ENCODE measurements around the gene TTC34. TPM values are rescaled to one million over a fixed set of nuclear protein-coding genes. Genes with fewer than 3 reads are reported as not detected.

The TTC34 gene
- total RNA-seq, 1 donor, result 0.27 TPM

DNA sequence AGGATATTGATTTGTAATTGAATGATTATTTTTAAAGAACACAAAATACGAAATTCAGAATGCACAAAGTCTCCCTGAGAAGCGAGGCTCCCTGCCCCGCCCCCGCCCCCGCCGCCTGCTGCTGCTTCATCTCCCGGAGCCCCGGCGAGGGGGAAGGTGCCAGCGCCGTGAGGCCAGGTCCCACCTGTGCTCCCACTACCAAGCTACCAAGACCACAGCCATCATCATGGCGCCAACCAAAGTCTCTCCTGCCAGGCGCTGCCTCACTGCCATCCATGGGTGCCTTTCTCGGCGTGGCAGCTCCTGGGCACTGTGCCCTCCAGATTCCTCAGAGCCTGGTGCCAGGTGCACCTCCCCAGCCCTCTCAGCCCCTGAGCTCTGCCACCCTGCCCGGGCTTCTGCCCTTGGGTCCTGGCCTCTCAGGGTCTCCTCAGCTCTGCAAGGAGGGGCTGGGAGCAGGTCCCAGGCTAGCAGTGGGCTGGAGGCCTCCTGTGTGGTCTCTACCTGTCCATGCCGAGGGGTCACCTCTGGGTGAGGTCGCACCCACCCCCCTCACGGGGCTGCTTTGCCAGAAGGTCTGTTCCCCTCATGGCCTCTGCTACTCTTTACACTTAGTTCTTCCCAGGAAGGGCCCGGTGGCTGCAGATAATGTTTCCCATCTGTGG is 29.4 kb upstream of the TTC34 start:
- no peak for DNase-seq (ENCODE audit: low read depth in 2 of 3, low spot score in 2 of 3)

DNA sequence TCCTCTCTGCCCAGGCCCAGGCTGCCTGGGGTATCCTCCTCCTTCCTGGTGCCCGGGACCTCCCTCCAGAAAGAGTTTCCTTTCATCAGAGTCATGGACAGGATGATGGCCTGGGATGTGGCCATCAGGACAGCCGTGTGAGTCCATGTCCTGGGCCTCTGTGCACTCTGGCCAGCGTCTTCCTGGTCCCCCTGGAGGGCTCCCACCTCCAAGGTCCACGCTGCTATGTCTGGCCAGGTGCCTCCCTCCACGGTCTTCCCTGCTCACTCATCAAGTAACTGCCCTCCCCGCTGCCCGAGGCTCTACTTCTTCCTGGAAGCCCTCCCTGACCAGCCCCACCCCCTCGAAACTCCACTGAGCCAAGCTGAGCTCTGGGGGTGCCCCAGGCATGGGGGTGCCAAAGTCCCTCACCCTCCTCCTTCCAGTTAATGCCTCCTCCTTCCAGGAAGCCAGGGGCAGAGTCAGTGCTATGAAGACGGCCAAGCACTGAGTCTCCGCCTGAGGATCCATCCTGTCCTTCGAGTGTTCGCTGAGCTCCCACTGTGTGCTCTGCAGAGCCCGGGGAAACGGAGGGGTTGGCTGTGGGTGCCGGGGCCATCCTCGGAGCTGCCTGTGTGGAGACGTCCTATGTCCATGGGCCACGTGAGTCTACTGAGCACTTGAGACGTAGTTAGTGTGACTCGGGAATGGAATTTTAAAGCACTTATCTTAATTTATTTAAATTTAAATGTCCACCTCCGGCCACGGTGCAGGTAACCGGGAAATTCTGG is 28.5 kb upstream of the TTC34 start:
- DNase-seq (ENCODE audit: low read depth in 2 of 3, low spot score in 2 of 3), result no peak

DNA sequence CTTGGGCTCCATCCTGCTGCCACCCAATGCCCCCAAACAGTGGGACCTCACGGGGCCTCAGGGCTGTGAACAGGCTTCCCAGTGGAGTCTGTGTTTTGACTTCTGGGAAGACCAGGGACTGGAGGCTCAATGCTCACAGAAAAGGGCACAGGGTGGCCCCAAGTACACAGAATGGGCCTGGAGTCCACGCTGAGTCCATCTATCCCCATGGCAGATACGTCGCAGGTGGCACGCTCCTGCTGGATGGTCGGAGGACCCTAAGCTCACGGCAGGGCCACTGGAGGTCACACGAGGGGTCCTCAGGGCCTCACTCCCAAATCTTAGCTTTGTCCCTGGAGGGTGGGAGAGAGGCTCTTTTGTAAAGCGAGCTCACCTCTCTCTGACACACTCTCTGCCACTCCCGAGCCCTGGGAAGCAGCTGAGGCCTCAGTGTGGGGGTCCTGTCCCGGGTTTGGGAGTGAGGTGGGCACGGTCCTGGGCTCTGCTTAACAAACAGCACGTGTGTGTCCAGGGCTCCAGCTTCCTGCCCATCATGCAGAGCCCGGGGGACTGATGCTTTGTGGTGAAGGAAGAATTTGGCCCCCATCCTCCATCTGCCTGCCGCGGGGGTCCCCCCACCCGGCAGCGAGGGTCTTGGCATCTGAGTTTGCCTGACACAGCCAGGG is 27.2 kb upstream of the TTC34 start:
- no peak for DNase-seq (ENCODE audit: low read depth in 2 of 3, low spot score in 2 of 3)

DNA sequence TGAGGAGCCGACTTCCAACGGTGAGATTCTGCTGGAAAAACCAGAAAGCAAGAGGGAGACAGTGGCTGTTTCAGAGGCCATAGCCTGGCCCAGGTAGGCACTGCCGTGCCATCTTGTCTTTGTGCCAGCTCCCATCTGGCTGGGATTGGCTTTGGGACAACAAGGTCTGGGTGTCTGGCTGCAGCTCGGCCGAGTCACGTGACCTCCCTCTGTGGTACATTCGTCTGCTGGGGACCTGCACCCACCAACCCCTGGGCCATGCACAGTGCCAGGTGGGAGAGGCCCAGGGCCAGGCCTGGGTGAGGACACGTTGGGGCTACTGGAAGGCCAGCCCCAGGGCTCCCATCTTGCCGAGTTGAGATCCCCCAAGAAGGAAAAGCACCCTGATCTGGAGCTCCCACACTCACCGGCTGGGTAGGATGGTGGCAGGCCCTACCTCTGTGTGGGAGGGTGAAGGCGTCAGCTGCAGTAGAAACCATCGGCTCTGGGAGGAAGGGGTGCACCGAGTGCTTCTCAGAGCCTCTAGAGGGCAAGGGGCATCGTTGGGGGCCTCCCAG is 25.3 kb upstream of the TTC34 start:
- DNase-seq (ENCODE audit: low read depth in 2 of 3, low spot score in 2 of 3), result no peak

DNA sequence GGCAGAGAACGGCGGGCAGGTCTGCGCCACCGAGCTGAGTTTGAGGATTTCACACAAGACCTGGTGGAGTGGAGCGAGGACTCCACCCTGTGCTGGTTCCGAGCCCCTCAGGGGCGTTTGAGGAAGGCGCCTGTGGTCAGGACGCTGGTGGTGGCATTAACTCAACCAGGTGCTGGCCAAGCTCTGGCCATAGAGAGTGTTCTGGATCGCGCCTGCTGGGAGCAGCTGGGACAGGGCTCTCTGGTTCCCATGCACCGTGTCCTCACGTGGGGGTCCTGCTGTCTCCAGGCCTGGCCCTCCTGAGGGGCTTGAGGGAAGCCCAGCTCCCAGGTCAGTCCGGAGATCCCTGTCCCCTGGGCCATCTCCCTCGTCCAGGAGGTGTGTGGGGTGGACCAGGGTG is 24.8 kb upstream of the TTC34 start:
- DNase-seq (ENCODE audit: low read depth in 2 of 3, low spot score in 2 of 3), result no peak

DNA sequence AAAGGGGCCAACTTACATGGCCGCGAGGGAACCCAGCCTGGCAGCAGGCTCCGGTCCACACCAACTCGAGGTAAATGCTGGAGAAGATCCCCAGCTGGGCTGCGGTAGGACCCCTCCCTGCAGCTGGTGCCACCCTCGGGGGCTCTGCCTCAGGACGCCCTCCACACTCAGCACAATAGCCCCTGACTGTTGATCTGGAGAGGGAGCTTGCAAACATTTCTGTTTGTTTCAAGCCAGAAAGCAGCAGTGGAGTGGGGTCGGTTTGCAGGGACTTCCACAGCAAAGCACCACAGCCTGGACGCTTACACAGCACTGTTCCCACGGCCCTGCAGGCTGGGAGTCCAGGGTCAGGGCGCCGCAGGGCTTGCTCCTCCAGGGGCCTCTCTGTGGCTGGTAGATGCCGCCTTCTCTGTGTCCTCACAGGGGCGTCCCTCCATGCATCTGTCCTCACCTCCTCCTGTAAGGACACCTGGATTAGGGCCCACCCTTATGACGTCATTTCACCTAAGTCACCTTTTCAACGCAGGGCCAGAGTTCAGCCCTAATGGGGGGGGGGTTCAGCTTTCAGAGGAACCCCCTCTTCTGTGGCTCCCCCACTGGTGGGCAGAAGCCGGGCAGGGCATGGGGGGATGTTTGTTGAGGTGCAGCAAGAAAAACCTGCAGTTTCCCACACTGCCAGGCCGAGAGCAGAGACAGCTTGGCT is 24.1 kb upstream of the TTC34 start:
- no peak for DNase-seq (ENCODE audit: low read depth in 2 of 3, low spot score in 2 of 3)

DNA sequence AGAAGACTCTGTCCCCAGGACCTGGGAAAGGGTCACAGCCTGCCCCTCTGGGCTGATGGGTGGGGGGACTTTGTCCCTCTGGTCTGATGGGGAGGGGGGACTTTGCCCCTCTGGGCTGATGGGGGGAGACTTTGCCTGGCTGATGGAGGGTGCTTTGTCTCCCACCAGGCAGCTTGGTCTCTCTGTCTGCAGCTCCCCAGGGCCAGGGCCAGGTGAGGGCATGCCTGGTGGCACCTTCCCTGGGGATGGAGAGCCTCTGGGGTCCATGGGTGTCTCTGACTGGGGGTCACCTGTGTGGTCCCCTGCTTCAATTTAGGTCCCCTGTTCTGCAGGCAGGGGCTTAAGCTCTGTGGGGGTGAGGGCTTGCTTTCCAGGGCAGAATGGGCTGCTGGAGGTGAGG is 23.5 kb upstream of the TTC34 start:
- DNase-seq (ENCODE audit: low read depth in 2 of 3, low spot score in 2 of 3), result no peak

DNA sequence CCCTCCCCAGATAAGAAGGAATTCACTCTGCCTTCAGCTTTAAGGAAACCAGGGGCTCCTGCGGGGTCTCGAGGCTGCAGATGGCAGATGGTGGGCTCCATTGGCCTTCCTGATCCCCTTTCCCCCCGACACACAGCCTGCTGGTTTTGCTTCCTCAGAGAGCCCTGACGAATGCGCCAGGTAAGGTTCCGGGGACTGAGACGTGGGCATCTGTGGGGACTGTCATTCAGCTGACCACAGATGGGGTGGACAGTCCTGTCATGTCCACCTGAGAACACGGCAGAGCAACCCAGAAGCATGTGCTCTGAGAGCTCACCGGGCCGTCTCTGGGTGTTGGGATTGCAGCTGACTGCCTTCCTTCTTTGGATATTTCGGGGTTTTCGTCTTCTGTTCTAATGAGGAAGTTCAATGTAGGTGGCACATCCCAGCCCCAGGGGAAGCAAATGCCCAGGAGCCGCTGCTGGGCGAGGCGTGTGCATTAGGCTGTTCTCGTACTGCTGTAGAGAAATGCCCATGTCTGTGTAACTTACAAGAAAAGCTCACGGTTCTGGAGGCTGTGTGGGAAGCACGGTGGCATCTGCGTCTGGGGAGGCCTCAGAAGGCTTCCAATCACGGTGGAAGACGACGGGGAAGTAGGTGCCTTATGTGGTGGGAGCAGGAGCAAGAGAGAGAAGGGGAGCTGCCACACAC is 22.6 kb upstream of the TTC34 start:
- peak in 1 of 3 donors; percentile 55 for DNase-seq (ENCODE audit: low read depth in 2 of 3, low spot score in 2 of 3)

DNA sequence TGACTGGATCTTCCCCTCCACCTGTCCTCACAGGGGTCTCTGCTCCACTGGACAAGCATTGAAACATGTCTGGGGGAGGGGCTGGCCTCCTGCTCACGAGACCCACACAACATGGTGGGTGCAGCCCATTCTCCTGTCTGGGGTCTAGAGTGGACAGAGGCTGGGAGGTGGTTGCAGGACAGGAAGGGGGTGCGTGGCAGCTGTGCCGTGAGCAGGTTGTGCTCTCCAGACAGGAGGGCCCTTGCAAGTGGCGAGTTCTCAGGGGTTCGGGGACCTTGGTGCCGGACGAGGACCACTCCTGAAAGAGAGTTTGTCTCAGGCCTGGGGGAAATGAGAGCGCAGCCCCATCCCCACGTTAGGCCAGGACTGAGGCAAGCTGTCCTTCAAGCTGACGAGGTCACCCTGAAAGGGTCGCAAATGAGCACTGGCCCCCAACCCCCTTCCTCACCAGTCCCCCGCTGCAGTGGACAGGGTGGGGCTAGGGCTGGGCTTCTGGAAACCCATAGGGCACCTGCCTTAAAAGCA is 21.2 kb upstream of the TTC34 start:
- no peak for DNase-seq (ENCODE audit: low read depth in 2 of 3, low spot score in 2 of 3)

DNA sequence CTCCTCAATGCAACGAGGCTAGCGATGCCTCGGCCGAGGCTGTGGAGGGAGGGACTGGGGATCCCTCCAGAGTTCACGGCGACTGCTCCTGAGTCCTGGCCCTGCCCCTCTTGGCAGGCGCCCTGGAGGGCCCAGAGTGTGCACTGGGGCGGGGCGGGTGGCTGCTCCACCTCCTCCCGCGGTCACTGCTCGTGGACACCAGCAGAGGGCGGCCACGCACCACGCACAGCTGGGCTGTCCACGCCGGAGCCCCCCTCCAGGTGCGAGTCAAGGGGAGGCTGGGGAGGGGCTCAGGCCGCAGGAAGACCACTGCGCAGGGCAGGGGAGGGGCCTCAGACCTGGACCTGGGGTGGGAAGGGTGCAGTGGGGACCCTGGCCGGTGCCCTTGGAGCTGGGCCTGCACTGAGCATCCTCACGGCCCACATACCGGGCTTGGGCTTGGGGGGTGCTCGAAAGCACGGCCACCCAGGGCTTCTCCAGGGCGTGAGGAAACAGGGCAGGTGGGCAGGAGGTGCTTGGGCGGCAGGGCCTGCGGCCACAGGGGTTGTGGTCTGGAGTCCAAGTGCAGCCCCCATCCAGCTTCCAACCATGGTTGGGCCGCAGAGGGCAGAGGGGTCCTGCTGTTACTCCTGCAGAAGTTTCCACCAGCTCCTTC is 20.6 kb upstream of the TTC34 start:
- DNase-seq (ENCODE audit: low read depth in 2 of 3, low spot score in 2 of 3), result peak in 2 of 3 donors; percentile 51 to 59

DNA sequence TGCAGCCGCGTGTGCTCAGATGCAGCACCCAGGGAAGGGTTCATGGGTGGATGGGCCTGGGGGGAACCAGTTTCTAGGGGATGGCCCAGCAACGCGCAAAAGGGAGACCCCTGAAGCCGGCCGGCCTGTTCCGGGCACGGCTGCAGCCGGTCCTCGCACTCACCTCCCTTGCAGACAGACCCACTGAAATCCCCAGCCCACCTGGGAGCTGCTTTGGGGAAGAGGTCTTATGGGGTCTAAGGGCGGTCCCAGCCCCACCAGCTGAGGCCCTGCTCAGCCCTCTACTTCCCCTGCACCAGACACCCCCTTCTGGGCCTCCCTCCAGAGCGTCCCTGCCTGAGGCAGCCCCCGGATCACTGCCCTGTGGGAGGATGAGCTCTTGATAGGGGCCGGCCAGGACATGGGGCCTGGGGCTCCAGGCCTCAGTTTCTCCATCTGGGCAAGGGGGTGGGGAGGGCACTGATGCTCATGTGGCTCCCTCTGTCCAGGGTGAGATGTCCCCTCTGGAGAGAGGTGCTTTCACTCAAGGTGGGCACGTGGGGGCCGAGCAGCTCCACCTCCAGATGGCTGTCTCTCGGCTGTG is 20.0 kb upstream of the TTC34 start:
- DNase-seq (ENCODE audit: low read depth in 2 of 3, low spot score in 2 of 3), result no peak

DNA sequence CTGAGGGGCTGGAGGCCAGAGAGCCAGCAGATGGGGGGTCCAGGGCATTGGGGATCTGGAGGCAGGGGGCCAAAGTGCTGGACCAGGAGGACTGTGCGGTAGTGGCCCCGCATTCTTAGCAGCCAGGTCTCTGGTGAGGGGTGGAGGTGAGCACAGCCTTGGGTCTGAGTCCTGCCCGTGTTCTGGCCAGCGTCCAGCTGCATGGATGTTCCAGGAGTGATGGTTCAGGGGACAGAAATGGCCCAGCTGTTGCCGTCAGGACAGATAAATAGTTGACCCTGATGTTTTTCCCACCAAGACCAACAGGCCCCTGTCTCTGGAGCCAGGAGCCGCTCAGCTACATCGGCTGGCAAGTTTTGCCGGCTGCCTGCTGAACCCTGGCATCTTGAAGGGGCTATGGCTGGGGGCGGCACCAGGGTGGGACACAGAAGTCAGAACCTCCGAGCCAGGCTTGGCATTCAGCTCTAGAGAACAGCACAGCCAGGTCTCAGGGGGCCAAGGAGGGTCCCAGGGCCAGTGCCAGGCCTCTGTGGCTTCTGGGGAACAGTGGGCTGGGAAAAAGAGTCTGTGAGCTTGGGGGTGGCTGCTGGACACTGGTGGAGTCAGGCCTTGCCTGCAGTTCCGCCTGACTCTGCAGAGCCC is 19.4 kb upstream of the TTC34 start:
- no peak for DNase-seq (ENCODE audit: low read depth in 2 of 3, low spot score in 2 of 3)

DNA sequence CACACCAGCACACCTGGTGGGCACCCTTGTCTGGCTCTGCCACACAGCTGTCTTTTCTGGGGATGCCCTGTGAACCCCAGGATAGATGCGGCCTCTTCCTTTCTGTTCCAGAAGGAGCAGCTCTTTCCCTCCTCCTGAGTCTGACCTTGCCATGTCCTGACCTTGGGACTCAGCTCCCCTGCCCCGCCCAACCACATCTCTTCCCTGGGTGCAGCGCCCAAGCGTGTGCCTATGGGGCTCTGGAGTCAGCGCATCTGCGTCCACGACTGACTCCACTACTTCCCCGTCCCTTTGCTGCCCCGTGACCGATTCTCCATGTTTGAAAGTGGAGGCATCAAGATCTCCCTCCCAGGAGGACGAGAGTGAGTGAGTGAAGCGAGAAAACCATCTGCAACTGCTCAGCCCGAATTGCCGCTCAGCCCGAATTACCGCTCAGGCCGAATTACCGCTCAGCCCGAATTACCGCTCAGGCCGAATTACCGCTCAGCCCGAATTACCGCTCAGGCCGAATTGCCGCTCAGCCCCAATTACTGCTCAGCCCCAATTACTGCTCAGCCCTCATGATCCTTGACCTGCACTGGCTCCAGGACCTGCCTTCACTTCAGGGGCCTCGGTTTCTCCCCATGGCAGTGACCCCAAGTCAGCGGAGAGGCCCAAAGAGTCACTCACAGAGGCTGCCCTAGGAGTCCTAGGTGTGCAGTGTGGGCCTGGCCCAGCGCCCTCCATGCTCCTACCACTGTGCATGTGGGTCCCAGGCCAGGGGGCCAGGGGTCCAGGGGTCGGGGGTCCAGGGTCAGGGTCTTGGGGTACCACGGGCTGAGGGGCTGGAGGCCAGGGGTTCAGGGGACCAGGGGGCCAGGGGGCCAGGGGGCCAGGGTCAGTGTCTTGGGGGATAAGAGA is 18.6 kb upstream of the TTC34 start:
- DNase-seq (ENCODE audit: low read depth in 2 of 3, low spot score in 2 of 3), result no peak

DNA sequence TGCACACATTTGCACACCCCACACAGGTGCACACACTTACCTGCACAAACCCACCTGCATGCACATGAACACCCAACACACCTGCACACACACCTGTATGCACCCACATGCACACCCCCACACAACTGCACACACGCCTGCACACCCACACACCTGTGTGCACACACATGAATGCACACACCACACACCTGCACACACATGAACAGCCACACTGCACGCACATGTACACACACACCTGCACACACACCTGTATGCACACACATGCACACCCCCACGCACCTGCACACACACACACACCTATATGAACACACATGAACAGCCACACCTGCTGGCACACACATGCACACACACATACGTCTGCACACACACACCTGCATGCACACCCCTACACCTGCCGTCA is 17.9 kb upstream of the TTC34 start:
- DNase-seq (ENCODE audit: low read depth in 2 of 3, low spot score in 2 of 3), result no peak

DNA sequence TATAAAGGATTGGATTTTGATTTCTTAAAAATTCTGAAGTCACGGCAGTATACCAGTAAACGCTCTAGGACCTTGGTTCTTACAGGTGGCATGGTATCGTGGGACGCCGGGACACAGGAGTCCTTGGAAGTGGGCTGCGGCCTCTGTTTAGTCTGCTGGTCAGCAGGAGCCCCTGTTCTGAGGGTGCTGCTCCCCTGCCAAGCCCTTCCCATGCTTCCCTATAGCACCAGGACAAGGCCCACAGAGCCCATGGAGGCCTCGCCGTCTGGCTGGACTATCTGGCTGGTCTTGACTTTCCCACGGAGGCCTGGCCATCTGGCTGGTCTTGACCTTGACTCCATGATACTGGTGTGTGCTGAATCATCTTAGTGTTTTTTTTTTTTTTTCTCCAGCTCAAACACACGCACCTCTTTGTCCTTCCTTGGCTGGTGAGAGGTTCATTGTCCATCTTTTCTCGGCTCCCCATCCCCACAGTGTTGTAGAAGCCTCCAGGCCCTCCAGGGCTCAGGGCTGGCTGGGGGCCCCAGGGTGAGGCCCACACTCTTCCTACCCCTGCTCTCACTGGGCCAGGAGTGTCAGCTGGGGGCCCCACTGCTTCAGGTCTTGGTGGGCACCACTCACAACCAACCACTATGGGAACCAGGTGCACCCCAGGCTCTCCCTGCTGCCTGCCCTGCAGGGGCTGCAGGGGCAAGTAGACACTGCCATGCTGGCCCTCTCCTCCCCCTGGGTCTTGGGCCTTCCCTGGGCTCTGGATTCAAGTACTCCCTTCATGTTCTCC is 16.5 kb upstream of the TTC34 start:
- DNase-seq (ENCODE audit: low read depth in 2 of 3, low spot score in 2 of 3), result no peak

DNA sequence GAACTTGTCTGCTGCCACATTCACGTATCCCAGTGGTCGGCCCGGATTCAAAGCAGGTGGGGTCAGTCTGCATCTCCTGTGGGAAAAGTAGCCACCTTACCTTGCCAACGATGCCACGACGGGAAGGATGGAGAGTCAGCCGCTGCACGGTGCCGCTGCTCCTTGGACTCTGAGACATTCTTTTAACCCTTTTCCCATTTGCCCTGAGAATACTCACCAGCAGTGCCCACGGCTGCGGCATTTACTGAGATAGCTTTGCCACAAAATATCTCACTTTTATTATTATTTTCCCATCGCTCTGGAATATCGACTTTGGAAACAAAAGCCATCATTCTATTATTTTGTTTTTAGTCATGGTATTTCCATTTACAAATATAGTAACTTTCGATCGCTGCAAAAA is 15.3 kb upstream of the TTC34 start:
- no peak for DNase-seq (ENCODE audit: low read depth in 2 of 3, low spot score in 2 of 3)

DNA sequence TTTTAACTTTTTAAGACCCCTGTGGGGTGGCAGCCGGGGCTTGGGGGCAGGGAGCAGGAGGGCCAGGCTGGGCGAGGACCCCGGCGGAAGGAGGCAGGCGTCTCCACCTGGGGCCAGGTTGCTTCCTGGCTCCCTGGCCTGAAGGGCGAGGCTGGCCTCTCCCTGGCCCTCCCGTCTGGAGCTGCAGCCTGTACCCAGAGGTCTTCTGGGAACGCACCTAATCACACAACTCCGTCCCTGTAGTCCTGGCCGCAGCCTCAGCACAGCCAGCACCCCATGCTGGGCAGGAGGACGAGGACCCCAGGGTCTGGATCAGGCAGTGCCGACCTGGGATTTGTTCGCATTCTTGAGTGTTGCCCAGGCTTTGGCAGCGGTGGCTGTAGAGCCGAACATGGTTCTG is 14.1 kb upstream of the TTC34 start:
- DNase-seq (ENCODE audit: low read depth in 2 of 3, low spot score in 2 of 3), result no peak
